ENCODE data around the gene OR8H1. TPM values are rescaled to one million over a fixed set of nuclear protein-coding genes. Genes with fewer than 3 reads are reported as not detected.

OR8H1 gene
- total RNA-seq, 1 donor: not detected

DNA sequence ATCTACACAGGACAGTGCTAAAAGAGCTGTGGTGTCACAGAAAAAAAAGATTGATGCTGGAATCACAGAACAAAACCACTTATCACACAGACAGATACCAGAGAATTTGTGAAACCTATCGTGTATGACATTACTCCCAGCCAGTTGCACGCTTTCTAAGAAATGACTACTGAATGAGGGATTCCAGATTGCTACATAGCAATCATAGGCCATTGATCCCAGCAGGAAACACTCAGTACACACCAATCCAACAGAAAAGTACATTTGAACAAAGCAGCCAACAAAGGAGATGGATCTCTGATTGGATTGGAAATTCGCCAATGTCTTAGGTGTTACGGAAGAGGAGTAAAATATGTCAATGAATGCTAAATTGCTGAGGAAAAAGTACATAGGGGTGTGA lies 4.8 kb upstream of the OR8H1 start:
- no peak overlapping the region for H3K4me3 ChIP-seq (ENCODE audit: low read depth, low read length)
- no peak for DNase-seq (ENCODE audit: low read depth)
- TF ChIP-seq, protein P1, sequence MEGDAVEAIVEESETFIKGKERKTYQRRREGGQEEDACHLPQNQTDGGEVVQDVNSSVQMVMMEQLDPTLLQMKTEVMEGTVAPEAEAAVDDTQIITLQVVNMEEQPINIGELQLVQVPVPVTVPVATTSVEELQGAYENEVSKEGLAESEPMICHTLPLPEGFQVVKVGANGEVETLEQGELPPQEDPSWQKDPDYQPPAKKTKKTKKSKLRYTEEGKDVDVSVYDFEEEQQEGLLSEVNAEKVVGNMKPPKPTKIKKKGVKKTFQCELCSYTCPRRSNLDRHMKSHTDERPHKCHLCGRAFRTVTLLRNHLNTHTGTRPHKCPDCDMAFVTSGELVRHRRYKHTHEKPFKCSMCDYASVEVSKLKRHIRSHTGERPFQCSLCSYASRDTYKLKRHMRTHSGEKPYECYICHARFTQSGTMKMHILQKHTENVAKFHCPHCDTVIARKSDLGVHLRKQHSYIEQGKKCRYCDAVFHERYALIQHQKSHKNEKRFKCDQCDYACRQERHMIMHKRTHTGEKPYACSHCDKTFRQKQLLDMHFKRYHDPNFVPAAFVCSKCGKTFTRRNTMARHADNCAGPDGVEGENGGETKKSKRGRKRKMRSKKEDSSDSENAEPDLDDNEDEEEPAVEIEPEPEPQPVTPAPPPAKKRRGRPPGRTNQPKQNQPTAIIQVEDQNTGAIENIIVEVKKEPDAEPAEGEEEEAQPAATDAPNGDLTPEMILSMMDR (IDR thresholded peaks at IDR 0.05; ENCODE audit: insufficient read depth, low read depth, low read length): no peak

DNA sequence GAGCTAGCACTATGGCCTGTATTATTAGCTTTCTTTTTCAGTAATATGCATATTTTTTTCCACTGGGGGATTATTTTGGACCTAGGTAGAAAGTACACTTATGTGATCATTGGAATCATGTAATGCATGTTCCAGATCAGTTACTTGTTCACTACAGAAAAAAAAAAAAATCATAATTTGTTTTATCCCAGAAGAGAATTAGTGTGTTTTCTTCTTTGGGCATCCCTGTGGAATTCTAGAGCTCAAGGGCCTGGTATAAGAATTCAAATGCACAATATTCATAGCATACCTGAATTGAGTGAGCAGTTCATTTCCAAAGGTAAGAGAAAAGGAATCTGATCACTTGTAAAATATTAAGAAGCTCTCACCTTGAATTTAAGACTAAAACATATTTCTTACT lies 18.2 kb downstream of the OR8H1 start, which contains the start of gene OR5T1:
TSS of gene OR5T1 (plus strand) at position 301 of the 400 bp plus-strand sequence. CDS start 1,485 bp downstream, outside the sequence.
- TF ChIP-seq, protein P1 (IDR thresholded peaks at IDR 0.05; ENCODE audit: insufficient read depth, low read depth, low read length): no peak
- H3K4me3 ChIP-seq (ENCODE audit: low read depth, low read length): no peak within 1 kb of the TSS
- DNase-seq (ENCODE audit: low read depth): no peak

DNA sequence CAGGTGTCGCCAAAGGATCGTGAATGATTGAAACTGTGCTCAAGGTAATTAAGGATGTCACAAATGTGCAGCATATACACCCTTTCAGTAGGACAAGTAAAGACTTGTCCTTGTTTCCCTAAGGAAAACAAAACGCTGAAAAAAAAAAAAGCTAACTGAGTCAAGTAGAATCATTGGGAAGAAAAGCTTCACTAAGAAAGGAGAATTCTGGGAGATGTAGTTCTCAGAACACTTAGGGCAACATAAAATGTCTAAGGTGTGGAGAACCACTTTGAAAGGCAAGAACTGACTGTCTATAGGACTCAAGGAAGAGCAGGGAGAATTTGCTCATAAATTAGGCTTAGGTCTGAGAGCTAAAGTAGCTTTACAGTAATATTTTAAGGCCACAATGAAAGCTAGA lies 21.0 kb downstream of the OR8H1 start:
- TF ChIP-seq, protein P1 (IDR thresholded peaks at IDR 0.05; ENCODE audit: insufficient read depth, low read depth, low read length): no peak
- H3K4me3 ChIP-seq (ENCODE audit: low read depth, low read length): no peak overlapping the region
- no peak for DNase-seq (ENCODE audit: low read depth)

DNA sequence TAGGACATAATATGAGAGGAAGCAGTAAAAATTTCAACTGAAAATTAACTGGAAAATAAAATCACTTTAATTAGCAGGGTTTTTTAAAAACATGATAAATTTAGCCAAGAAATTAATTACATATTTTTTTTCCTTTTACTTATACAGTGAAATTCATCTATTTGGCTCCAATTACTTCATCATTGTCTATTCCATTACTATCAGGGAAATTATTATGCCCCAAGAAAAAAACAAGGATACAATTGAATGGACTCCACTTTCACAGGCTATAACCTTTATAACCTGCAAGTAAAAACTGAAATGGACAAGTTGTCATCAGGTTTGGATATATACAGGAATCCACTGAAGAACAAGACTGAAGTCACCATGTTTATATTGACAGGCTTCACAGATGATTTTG lies 40.1 kb downstream of the OR8H1 start, which contains the start of gene OR5T3:
TSS of gene OR5T3 (plus strand) at position 301 of the 400 bp plus-strand sequence. CDS start at position 301, 0 bp downstream.
- DNase-seq (ENCODE audit: low read depth): no peak
- TF ChIP-seq, protein P1 (IDR thresholded peaks at IDR 0.05; ENCODE audit: insufficient read depth, low read depth, low read length): no peak
- no peak within 1 kb of the TSS for H3K4me3 ChIP-seq (ENCODE audit: low read depth, low read length)

Other genes with a start within 250 kb of the OR8H1 start
- gene OR8I2, start 198.9 kb downstream of the OR8H1 start, total RNA-seq: not detected in 2 replicates
- not detected in 2 replicates for gene OR8H2, start 188.6 kb downstream of the OR8H1 start, total RNA-seq
- gene OR8H3, start 169.9 kb downstream of the OR8H1 start, total RNA-seq: not detected in 2 replicates
- not detected in 2 replicates for gene OR8J3, start 152.1 kb downstream of the OR8H1 start, total RNA-seq
- not detected in 2 replicates for gene OR8K5, start 131.9 kb downstream of the OR8H1 start, total RNA-seq
- not detected in 2 replicates for gene OR5J2, start 115.6 kb downstream of the OR8H1 start, total RNA-seq
- not detected in 2 replicates for gene OR5T2, start 58.0 kb downstream of the OR8H1 start, total RNA-seq
- gene OR5T3, start 40.0 kb downstream of the OR8H1 start, total RNA-seq: not detected in 2 replicates
- not detected in 2 replicates for gene OR5T1, start 18.1 kb downstream of the OR8H1 start, total RNA-seq
- not detected in 2 replicates for gene OR8K3, start 22.9 kb upstream of the OR8H1 start, total RNA-seq
- gene OR8K1, start 53.8 kb upstream of the OR8H1 start, total RNA-seq: not detected in 2 replicates
- not detected in 2 replicates for gene OR8J1, start 62.0 kb upstream of the OR8H1 start, total RNA-seq
- not detected in 2 replicates for gene OR8U1, start 83.4 kb upstream of the OR8H1 start, total RNA-seq
- gene OR5AL1, start 120.4 kb upstream of the OR8H1 start, total RNA-seq: not detected in 2 replicates
- gene OR5M3, start 181.1 kb upstream of the OR8H1 start, total RNA-seq: not detected in 2 replicates
- gene OR5M8, start 199.1 kb upstream of the OR8H1 start, total RNA-seq: not detected in 2 replicates